HepG2 (cell line): ENCODE measurements around the gene C2orf76. TPM values are rescaled to one million over a fixed set of nuclear protein-coding genes. Genes with fewer than 3 reads are reported as not detected.

Source experiments
- ATAC-seq: fragments of 200-7000 bp; cut with Tn5 transposase; 3 replicates; pipeline ENCODE4 v1.9.1; 2020; ENCODE audit warnings: mild to moderate bottlenecking, moderate library complexity
- BruUV-seq: library from RNA; stranded (reverse); fragments of 400-500 nt; replicated peaks from 2 replicates; lab custom pipeline; 2021; lab: Mats Ljungman, UMichigan
- CTCF ChIA-PET: fragments of 300-600 bp; formaldehyde crosslinking; extraction: SDS; loops from one replicate; lab custom pipeline; 2021; ENCODE audit warnings: low total read pairs, inconsistent platforms, low intra/inter-chr PET ratio; lab: Yijun Ruan, JAX
- POLR2A ChIA-PET: fragments of 350-600 bp; sonication (Branson Sonifier 250); formaldehyde crosslinking; loops from one replicate; lab custom pipeline; 2020; ENCODE audit warnings: antibody characterized with exemption, inconsistent platforms; lab: Yijun Ruan, JAX
- DNase-seq: peaks from one replicate; pipeline ENCODE4 v3.0.0-alpha.2; 2015; ENCODE audit warnings: low spot score
- FAIRE-seq: peaks from 3 replicates; lab custom pipeline; 2011; peaks lifted over from hg19 to GRCh38; lab: Jason Lieb, UNC
- H2AFZ ChIP-seq: one replicate; pipeline ENCODE4 v1.6.1; 2011; ENCODE audit warnings: low read length, inconsistent platforms
- H3K27ac ChIP-seq: fragments of 300-600 bp; 3 replicates; pipeline ENCODE4 v1.8.0; 2011; ENCODE audit warnings: mixed run types, mild to moderate bottlenecking, mixed read lengths, low read length, inconsistent platforms; ENCODE audit not compliant: insufficient read depth; ENCODE audit errors: extremely low read length
- H3K27me3 ChIP-seq, 2 experiments: fragments of 200-600 bp in 1 of 2; 2 replicates in 1 of 2; 3 replicates in 1 of 2; pipeline versions ENCODE4 v1.6.0 to v1.8.0; 2011; ENCODE audit warnings: low read length in 2 of 2, mild to moderate bottlenecking in 2 of 2, moderate library complexity in 2 of 2, inconsistent platforms in 1 of 2; ENCODE audit not compliant: insufficient read depth in 2 of 2, control insufficient read depth in 1 of 2
- H3K36me3 ChIP-seq, 2 experiments: fragments of 200-600 bp in 1 of 2; replicated peaks in 1 of 2; 2 replicates in 1 of 2; 3 replicates in 1 of 2; pipeline versions ENCODE4 v1.5.1 to v1.8.0; 2011; ENCODE audit warnings: low read length in 2 of 2, inconsistent platforms in 1 of 2; ENCODE audit not compliant: insufficient read depth in 2 of 2, control insufficient read depth in 1 of 2
- H3K4me1 ChIP-seq: 2 replicates; pipeline ENCODE4 v1.5.1; 2012; ENCODE audit warnings: low read length, inconsistent platforms; ENCODE audit not compliant: insufficient read depth
- H3K4me2 ChIP-seq: 2 replicates; pipeline ENCODE4 v1.6.0; 2011; ENCODE audit warnings: low read depth, low read length, inconsistent platforms
- H3K4me3 ChIP-seq, 3 experiments: fragments of 200-600 bp in 1 of 3; sonication (generic), shearing (Covaris generic) in 1 of 3; replicated peaks in 1 of 3; 2 replicates each; pipeline ENCODE4 v1.5.1; 2011 to 2016; ENCODE audit warnings: low read length in 3 of 3, inconsistent platforms in 2 of 3, low read depth in 2 of 3, mild to moderate bottlenecking in 2 of 3, control low read depth in 1 of 3, mixed read lengths in 1 of 3; ENCODE audit not compliant: insufficient read depth in 1 of 3
- H3K79me2 ChIP-seq: one replicate; pipeline ENCODE4 v1.6.1; 2011; ENCODE audit warnings: low read length, inconsistent platforms; ENCODE audit not compliant: insufficient read depth
- H3K9ac ChIP-seq: 2 replicates; pipeline ENCODE4 v1.6.0; 2011; ENCODE audit warnings: mild to moderate bottlenecking, low read depth, low read length, inconsistent platforms; ENCODE audit not compliant: insufficient read depth
- H3K9me3 ChIP-seq: 2 replicates; pipeline ENCODE4 v1.5.1; 2012; ENCODE audit warnings: mild to moderate bottlenecking, low read length
- H4K20me1 ChIP-seq: 2 replicates; pipeline ENCODE4 v1.6.0; 2011; ENCODE audit warnings: inconsistent platforms, mild to moderate bottlenecking, low read length, moderate library complexity; ENCODE audit not compliant: insufficient read depth
- FOXO4 ChIP-seq: sonication (generic); formaldehyde crosslinking; conservative IDR thresholded peaks from 2 replicates; pipeline ENCODE4 v1.8.1; 2023; ENCODE audit warnings: missing genetic modification reagents
- GTF2F1 ChIP-seq: fragments of 150-350 bp; IDR thresholded peaks from 2 replicates; pipeline ENCODE4 v1.6.1; 2014; ENCODE audit warnings: low read length
- MXD4 ChIP-seq: IDR thresholded peaks from 2 replicates; pipeline ENCODE4 v1.6.1; 2016; ENCODE audit warnings: mild to moderate bottlenecking, missing biosample characterization, missing genetic modification reagents
- PATZ1 ChIP-seq: sonication (generic); formaldehyde crosslinking; IDR thresholded peaks from 2 replicates; pipeline ENCODE4 v1.4.0; 2020; ENCODE audit warnings: missing genetic modification reagents
- PHF5A ChIP-seq: IDR thresholded peaks from one replicate; pipeline ENCODE4 v1.6.1; 2018; ENCODE audit warnings: low read depth, missing genetic modification reagents; ENCODE audit not compliant: unreplicated experiment
- PLSCR1 ChIP-seq: sonication (generic); formaldehyde crosslinking; IDR thresholded peaks from 2 replicates; pipeline ENCODE4 v1.5.0; 2020; ENCODE audit warnings: missing genetic modification reagents, mild to moderate bottlenecking, borderline replicate concordance
- ZFP62 ChIP-seq: sonication (generic); formaldehyde crosslinking; IDR thresholded peaks from 2 replicates; pipeline ENCODE4 v1.4.0; 2020; ENCODE audit warnings: missing genetic modification reagents
- ZNF224 ChIP-seq: sonication (generic); formaldehyde crosslinking; IDR thresholded peaks from 2 replicates; pipeline ENCODE4 v1.5.0; 2020; ENCODE audit warnings: mild to moderate bottlenecking, missing genetic modification reagents
- ZNF235 ChIP-seq: sonication (generic); formaldehyde crosslinking; IDR thresholded peaks from 2 replicates; pipeline ENCODE4 v1.8.1; 2023; ENCODE audit warnings: mild to moderate bottlenecking, missing genetic modification reagents, borderline replicate concordance
- ZNF264 ChIP-seq: sonication (generic); formaldehyde crosslinking; IDR thresholded peaks from 2 replicates; pipeline ENCODE4 v1.4.0; 2020; ENCODE audit warnings: missing genetic modification reagents
- ZNF280B ChIP-seq: sonication (generic); formaldehyde crosslinking; IDR thresholded peaks from 2 replicates; pipeline ENCODE4 v1.5.0; 2020; ENCODE audit warnings: missing genetic modification reagents, mild to moderate bottlenecking, borderline replicate concordance
- ZNF337 ChIP-seq: sonication (generic); formaldehyde crosslinking; IDR thresholded peaks from 2 replicates; pipeline ENCODE4 v1.5.1; 2020; ENCODE audit warnings: missing genetic modification reagents, low read depth, mild to moderate bottlenecking, borderline replicate concordance
- ZNF552 ChIP-seq: sonication (generic); formaldehyde crosslinking; IDR thresholded peaks from 2 replicates; pipeline ENCODE4 v1.9.0; 2022; ENCODE audit warnings: missing genetic modification reagents, mild to moderate bottlenecking, borderline replicate concordance
- ZNF652 ChIP-seq: IDR thresholded peaks from 2 replicates; pipeline ENCODE4 v1.6.1; 2016; ENCODE audit warnings: low read depth, borderline replicate concordance
- ZNF768 ChIP-seq: sonication (generic); formaldehyde crosslinking; IDR thresholded peaks from 2 replicates; pipeline ENCODE4 v1.4.0; 2020; ENCODE audit warnings: missing genetic modification reagents
- ZSCAN30 ChIP-seq: sonication (generic); formaldehyde crosslinking; IDR thresholded peaks from 2 replicates; pipeline ENCODE4 v1.5.0; 2020; ENCODE audit warnings: mild to moderate bottlenecking, missing genetic modification reagents
- WGBS: methylation state at CpG from one replicate; pipeline ENCODE4 v1.1.6; 2017; ENCODE audit warnings: low lambda C conversion rate; 5-methylcytosine and 5-hydroxymethylcytosine counted together
- in situ Hi-C: cut with HindIII; loops from 2 replicates; pipeline ENCODE4 v1.10.0; 2017; ENCODE audit warnings: low pct_unique_long_range_greater_than_20kb; ENCODE audit not compliant: extremely low pct_ligation_motif_present
- intact Hi-C: fragments of 100-400 bp; cut with micrococcal nuclease; formaldehyde crosslinking; loops from one replicate; pipeline ENCODE4 v1.10.0; 2022; ENCODE audit not compliant: unreplicated experiment
- polyA plus RNA-seq, 8 experiments: library from polyadenylated mRNA; depleted of rRNA in 3 of 8; stranded (reverse) in 7 of 8; unstranded in 1 of 8; fragments of >200 nt; fragmentation: Illumina TruSeq in 4 of 8; extraction: Trizol in 4 of 8; gene quantifications; 2 replicates each; pipeline versions ENCODE4 v1.2.1 to v1.2.3, GENCODE V29; 2011 to 2016; ENCODE audit warnings: low read depth in 4 of 8, missing spikeins in 1 of 8, mixed read lengths in 1 of 8; ENCODE audit not compliant: insufficient read depth in 1 of 8
- total RNA-seq, 5 experiments: library from RNA; depleted of rRNA; stranded (reverse); fragments of >200 nt; fragmentation: Illumina TruSeq; extraction: Trizol; gene quantifications; 2 replicates each; pipeline ENCODE4 v1.2.3, GENCODE V29; 2016; ENCODE audit warnings: low read depth in 1 of 5

The C2orf76 gene
- total and polyA plus RNA-seq, 2 of the 13 experiments (the other 11 are each of a cell fraction or from before 2014, with no cell fraction given): 7.7 to 8.5 TPM

GRCh38 chr2:119365436-119365835 is 1.2 kb downstream of the C2orf76 start:
- no peak for DNase-seq
- intact Hi-C loops (loop anchor here (5.0 kb wide), 2 partner anchors 67 to 73 kb away; partner anchors contain the start of gene TMEM37), in situ Hi-C loops (no loop called here)
- ChIA-PET CTCF (no interaction called here), POLR2A (no interaction called here)
- Histone ChIP-seq H3K4me3 (peak overlapping the region; percentile 86 to 95 (median 88)), H3K27ac (peak overlapping the region; percentile 84), H3K9me3 (no peaks in the 10 kb centered on the region), H3K79me2 (peaks cover 46% of the 10 kb centered on the region), H4K20me1 (peaks cover 20% of the 10 kb centered on the region), H3K4me2 (peak overlapping the region; percentile 97), H3K4me1 (peaks cover 42% of the 10 kb centered on the region), H3K36me3 (peaks cover 17 to 22% of the 10 kb centered on the region in 2 experiments), H3K27me3 (no peaks in the 10 kb centered on the region; a peak in 1 of 5 replicates), H2AFZ (no peak overlapping the region), H3K9ac (peak overlapping the region; percentile 82)
- ATAC-seq: no peak
- BruUV-seq: no TSS peak
- 51% methylated on average over 6 of the region's 6 CpGs for WGBS
- no peak for FAIRE-seq
- TF ChIP-seq FOXO4 (0 out of 2 replicates have a peak, but pooled peaks have one; percentile 15), MXD4 (CRISPR knock-in tag) (no peak), ZSCAN30 (CRISPR knock-in tag) (no peak), PLSCR1 (CRISPR knock-in tag) (no peak), PHF5A (no peak), ZNF224 (CRISPR knock-in tag) (no peak), ZFP62 (CRISPR knock-in tag) (no peak), ZNF264 (CRISPR knock-in tag) (no peak), ZNF280B (CRISPR knock-in tag) (no peak), ZNF768 (CRISPR knock-in tag) (no peak), ZNF235 (CRISPR knock-in tag) (no peak), ZNF337 (CRISPR knock-in tag) (no peak), GTF2F1 (no peak), ZNF552 (CRISPR knock-in tag) (no peak), PATZ1 (CRISPR knock-in tag) (no peak), ZNF652 (CRISPR knock-in tag) (no peak)
